HG03432 (cell line): ENCODE results near the gene DDX39A.
"Not testable (repeated sequence)": the region's sequence is repeated elsewhere in the genome, so short reads cannot be mapped to it uniquely, and the experiment has no call there.

Experiments
- ATAC-seq: cut with Tn5 transposase; IDR thresholded peaks from one replicate; pipeline ENCODE4 v1.9.1; 2021; ENCODE audit warnings: mild to moderate bottlenecking, moderate library complexity; ENCODE audit not compliant: unreplicated experiment

DDX39A gene

DNA sequence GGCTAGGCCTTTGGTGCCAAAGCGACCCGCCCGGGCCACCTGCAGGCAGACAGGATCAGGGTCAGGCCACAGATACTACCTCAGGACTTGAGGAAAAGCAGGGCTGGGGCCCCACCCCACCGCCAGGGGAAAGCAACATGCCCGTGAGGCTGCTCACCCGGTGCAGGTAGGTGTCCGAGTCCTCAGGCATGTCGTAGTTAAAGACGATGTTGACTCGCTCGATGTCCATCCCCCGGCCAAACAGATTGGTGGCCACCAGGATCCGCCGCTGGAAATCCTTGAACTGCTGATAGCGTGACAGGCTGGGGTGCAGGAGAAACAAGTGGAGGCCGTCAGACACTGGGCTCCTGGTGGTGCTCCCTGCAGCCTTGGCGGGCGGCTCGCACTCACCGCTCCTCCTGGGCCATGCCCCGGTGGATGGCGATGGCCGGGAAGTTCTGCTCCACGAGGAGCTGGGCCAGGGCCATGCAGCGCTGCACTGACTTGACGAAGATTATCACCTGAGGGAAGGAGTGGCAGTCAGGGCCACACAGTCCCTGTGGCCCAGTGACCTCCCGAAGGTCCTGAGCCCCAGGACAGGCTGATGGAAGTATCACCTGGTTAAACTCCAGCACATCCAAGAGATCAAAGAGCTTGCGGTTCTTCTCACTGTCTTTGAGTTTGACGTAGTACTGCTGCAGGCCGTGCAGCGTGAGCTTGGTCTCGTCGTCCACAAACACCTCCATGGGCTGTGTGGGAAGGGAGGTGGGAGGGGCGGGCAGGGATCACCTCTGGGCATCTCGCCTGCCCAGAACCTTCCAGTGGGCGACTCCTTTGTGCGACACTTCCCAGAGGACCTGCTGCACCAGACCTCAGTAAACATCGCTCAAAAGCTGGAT is 9.8 kb downstream of the DDX39A start:
- no peak for ATAC-seq

DNA sequence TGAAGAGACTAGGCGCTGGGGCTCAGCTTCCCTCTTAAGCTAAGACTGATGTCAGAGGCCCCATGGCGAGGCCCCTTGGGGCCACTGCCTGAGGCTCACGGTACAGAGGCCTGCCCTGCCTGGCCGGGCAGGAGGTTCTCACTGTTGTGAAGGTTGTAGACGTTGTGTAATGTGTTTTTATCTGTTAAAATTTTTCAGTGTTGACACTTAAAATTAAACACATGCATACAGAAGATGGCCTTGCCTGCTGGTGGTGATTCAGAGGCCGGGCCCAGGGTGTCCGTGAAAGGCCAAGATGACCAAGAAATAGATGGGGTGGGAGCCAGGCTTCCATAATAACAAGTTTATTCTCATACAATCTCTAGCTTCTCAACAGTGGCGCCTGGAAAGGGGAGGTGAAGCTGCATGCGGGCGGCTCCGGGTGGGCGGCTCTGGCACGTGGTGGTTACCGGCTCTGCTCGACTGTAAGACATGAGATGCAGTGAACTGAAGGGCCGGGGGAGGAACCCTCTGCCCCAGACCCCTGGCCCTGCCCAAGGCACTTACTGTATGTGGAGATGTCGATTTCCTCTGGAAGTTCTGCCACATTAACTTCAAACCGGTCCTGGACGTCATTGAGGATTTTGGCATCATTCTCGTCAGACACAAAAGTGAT is 10.5 kb downstream of the DDX39A start:
- ATAC-seq = no peak

DNA sequence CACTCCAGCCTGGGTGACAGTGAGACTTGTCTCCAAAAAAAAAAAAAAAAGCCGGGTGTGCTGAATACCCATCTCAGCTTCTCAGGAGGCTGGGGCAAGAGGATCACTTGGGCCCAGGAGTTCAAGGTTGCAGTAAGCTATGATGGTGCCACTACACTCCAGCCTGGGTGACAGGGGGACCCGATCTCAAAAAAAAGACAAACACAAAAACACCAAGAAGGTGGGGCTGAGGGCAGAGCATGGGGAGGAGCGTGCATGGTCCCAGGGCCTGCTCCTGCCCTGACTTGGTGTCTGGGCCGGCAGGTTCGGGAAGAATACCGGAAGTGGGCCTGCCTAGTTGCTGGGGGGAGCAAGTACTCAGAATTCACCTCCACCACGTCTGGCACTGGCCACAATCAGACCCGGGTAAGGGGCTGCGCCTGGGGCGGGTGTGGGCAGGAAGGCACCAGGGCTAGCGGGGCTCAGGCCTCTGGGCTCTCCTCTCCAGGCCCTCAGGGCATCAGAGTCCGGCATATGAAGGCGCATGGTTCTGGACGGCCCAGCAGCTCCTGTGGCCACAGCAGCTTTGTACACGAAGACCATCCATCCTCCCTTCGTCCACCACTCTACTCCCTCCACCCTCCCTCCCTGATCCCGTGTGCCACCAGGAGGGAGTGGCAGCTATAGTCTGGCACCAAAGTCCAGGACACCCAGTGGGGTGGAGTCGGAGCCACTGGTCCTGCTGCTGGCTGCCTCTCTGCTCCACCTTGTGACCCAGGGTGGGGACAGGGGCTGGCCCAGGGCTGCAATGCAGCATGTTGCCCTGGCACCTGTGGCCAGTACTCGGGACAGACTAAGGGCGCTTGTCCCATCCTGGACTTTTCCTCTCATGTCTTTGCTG is 11.3 kb downstream of the DDX39A start:
- ATAC-seq = no peak

DNA sequence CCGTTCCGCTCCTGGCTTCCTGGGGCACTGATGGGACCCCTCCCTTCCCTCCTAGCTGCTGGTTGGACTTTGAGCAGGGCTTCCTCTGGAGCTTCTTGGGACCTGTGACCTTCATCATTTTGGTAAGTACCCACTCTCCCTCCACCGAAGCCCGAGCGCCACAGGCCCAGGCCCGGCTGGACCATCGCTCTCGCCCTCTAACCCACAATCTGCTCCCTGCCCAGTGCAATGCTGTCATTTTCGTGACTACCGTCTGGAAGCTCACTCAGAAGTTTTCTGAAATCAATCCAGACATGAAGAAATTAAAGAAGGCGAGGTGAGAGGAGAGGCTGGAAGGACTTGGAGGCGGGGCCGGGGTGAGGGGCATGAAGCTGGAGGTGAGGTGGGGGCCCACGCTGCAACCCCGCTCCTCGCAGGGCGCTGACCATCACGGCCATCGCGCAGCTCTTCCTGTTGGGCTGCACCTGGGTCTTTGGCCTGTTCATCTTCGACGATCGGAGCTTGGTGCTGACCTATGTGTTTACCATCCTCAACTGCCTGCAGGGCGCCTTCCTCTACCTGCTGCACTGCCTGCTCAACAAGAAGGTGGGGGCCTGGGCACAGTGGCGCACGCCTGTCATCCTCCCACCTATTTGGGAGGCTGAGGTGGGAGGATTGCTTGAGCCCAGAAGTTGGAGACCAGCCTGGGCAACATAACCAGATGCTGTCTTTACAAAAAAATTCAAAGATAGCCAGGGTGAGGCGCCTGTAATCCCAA is 12.3 kb downstream of the DDX39A start:
- ATAC-seq = no peak

DNA sequence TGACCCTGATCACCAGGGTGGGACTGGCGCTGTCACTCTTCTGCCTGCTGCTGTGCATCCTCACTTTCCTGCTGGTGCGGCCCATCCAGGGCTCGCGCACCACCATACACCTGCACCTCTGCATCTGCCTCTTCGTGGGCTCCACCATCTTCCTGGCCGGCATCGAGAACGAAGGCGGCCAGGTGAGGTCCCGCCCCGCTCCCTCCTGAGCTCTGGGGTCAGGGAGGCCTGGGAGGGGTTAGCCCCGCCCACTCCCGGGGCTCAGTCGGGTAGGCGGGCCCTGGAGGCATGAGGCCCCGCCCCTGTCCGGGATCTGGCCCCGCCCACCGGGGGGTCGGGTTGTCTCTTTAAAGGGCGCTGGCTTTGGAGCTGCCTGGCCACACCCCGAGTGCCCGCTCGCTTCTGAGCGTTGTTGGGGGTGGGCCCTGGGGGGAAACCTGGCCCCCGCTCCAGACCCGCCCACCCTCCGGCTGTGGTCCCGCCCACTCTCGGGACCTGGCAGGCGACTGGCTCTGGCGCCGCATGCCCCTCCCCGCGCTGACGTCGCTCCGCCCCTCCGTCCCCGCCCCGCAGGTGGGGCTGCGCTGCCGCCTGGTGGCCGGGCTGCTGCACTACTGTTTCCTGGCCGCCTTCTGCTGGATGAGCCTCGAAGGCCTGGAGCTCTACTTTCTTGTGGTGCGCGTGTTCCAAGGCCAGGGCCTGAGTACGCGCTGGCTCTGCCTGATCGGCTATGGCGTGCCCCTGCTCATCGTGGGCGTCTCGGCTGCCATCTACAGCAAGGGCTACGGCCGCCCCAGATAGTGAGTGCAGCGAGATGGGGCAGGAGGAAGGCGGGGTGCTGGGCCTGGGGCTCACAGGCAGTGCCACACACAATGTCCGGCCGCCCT is 13.1 kb downstream of the DDX39A start:
- peak; percentile 72 for ATAC-seq

DNA sequence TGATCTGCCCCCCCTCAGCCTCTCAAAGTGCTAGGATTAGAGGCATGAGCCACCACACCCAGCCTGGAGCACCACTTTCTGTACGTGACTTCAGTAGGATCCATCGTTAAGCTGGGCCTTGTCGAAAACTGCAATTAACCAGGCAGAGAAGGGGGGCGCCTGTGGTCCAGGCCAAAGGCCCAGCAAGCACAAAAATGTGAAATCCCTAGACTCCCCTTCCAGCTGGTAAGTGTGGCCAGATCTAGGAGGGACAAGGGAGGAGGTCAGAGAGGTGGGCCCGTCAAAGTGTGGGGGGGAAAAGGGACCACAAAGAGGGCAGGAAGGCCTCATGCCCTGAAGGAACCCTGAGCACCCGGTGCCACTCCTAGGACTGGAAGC is 13.8 kb downstream of the DDX39A start:
- no peak for ATAC-seq

DNA sequence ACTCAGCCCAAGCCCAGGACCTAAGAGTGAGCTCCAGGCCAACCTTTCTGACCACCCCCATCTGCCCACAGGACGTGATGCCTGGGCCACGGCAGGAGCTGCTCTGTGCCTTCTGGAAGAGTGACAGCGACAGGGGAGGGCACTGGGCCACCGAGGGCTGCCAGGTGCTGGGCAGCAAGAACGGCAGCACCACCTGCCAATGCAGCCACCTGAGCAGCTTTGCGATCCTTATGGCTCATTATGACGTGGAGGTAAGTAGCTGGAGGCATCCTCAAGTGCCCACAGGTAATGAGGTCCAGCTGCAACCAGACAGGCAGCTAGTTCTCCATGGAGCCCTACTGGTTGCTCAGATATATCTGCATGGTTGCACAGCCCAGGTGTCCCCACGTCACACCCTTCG is 14.8 kb downstream of the DDX39A start:
- no peak for ATAC-seq

DNA sequence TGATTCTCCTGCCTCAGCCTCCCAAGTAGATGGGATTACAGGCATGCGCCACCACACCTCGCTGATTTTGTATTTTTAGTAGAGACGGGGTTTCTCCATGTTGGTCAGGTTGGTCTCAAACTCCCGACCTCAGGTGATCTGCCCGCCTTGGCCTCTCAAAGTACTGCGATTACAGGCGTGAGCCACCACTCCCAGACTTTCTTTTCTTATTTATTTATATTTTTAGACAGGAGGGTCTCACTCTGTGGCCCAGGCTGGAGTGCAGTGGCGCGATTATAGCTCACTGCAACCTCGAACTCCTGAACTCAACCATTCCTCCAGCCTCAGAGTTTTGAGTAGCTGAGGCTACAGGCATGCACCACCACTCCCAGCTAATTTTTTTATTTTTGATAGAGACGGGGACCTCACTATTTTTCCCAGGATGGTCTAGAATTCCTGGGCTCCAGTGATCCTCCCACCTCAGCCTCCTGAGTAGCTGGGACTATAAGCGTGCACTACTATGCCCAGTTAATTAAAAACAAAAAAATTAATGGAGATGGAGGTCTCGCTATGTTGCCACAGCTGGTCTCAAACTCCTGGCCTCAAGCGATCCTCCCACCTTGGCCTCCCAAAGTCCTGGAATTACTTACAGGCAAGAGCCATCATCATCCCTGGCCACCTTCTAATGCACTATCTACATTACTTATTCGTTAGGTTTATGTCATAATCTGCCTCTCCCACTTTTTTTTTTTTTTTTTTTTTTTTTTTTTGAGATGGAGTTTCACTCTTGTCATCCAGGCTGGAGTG is 15.8 kb downstream of the DDX39A start:
- not testable (repeated sequence) for ATAC-seq

DNA sequence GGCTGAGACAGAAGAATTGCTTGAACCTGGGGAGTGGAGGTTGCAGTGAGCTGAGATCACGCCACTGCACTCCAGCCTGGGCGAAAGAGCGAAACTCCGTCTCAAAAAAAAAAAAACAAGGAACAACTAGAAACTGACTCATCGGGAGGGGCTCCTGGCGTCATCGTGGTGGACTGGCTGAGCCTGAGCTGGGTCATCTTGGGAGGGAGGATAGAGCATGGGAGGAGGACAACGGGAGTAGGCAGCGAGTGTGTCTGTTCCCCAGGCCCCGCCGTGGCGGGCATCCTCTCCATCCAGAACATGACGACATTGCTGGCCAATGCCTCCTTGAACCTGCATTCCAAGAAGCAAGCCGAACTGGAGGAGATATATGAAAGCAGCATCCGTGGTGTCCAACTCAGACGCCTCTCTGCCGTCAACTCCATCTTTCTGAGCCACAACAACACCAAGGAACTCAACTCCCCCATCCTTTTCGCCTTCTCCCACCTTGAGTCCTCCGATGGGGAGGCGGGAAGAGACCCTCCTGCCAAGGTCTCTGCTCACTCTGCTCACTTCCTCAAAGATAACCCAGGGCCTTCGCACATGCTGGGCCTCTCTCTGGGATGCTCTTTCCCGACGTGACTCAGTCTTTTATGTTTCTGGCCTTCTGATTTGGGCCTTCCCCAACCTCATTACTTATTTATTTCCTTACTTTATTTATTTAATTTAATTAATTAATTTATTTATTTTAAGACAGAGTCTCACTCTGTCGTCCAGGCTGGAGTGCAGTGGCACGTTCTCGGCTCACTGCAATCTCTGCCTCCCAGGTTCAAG is 16.6 kb downstream of the DDX39A start:
- ATAC-seq = no peak

DNA sequence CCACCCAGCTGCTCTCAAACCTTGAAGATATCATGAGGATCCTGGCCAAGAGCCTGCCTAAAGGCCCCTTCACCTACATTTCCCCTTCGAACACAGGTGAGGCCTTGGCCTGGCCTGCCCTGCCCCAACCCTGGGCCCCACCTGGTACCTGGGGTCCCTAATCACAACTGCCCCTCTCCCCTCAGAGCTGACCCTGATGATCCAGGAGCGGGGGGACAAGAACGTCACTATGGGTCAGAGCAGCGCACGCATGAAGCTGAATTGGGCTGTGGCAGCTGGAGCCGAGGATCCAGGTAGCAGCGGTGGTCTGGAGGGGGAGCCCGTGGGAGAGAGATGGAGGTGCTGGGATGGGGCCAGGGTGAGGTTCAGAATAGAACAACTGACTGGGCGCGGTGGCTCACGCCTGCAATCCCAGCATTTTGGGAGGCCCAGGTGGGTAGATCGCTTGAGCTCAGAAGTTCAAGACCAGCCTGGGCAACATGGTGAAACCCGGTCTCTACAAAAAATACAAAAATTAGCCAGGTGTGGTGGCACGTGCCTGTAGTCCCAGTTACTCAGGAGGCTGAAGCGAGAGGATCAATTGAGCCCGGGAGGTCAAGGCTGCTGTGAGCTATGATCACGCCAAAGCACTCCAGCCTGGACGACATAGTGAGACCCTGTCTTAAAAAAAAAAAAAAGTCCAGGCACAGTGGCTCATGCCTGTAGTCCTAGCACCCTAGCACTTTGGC is 17.5 kb downstream of the DDX39A start:
- ATAC-seq = no peak

DNA sequence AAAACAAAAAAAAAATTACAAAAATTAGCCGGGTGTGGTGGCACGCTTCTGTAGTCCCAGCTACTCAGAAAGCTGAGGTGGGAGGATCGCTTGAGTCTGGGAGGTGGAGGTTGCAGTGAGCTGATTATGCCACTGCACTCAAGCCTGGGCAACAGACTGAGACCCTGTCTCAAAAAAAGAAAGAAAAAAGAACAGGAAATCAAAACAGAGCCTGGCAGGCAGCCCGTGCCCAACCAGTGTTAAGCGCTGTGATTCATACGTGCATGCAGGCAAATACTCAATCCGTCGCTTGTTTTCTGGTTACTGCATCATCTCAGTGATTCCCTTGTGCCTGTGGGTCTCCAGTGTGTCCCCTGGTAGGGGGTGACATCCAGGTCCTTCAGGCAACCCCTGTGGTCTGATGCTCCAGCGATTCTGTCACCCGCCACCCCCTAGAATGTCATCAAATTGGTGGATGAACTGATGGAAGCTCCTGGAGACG is 18.1 kb downstream of the DDX39A start:
- ATAC-seq = peak; percentile 38

DNA sequence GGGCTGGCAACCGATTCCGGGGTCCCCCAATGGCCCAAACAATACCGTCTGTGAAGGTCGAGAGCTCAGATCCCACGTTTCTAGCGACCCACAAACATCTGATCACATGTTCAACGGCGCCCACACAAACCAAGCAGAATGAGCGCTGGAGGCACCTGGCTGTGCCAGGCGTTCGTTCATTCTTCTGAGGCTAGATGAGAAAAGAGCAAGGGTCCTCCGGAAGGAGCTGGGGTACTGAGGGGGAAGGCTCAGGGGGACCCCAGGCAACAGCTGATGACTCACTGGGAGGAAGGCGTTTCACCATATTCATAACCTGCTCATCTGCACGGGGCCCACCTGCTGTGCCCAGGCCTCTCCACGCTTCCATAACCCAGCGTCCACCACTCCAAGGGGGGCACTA is 22.0 kb downstream of the DDX39A start:
- ATAC-seq = not testable (repeated sequence)

DNA sequence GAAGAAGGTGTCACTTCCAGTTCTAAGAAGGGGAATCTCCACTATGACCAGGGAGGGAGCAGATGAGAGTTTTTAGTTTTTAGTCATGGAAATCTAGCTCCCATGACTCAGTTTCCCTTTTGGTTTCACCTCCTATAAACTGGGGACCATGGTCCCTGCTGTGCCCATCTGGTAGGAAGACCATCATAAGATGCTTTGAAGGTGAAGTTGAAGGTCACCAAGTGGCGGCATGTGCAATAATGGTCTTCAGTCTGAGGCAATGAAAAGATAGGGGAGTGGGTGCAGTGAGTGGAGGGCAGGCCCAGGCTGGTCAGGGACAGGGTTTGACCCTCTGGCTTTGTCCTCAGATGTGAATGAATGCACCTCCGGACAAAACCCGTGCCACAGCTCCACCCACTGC is 22.4 kb downstream of the DDX39A start:
- ATAC-seq = not testable (repeated sequence)

DNA sequence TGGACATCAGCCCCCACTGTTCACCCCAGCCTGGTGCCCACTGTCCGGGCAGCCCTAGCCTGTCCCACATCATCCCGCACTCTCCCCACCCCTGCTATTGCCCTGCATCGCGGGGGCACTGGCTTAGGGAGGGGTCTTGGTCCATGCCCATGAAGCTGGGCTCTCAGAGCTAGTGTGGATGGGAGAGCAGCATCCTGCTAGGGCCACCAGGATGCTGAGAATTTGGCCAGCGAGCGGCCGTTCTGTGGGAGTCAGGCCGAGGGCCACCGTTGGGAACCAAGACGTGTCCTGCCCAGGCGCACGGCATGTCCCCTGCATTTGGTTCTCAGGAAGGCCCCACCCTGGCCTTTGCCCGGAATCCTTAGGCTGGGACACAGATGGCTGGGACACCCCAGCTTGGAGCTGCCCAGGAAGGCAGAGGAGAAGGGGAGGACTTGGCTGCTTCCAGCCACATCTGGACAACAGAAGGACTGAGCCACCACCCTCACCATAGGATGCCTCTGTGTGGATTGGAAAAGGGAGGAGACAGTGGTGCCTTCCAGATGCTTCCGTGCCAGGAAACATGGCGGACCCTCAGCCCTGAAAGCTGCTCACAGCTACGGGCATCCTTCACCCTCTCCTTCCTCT is 23.3 kb downstream of the DDX39A start:
- no peak for ATAC-seq

DNA sequence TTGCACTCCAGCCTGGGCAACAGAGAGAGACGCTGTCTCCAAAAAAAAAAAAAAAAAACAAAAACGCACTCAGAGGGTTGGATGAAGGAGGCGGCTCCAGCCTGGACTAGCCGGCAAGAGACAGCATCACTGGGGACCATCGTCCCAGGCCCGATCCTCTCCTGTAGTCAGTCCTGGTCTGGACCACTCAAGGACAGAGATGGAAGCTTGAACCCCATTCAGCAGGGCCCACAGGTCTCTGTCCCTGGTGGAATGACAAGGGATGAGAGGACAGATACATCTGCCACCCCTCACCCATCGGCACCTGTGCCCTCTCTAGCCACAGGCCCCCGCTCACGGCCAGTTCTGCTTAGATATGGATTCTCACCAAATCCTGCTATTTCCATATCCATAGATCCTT is 23.9 kb downstream of the DDX39A start:
- no peak for ATAC-seq

DNA sequence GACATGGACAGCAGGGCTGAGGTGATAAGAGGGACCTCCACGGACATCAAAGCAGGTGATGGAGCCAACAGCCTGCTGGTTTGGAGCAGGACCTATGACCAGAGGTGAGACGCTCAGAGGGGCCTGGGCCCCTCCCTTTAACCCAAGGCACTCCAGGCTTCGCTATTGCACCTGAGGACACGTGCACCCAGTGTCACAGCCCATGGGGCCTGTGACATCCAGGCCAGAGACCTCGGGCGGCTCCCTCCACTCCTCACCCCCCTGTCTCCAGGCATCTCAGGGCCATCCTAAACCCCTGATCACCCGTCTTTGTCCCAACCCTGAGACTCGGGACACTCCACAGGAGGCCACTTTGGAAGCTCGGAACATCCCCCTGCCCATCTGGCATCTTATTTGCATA is 25.0 kb downstream of the DDX39A start:
- ATAC-seq = no peak

DNA sequence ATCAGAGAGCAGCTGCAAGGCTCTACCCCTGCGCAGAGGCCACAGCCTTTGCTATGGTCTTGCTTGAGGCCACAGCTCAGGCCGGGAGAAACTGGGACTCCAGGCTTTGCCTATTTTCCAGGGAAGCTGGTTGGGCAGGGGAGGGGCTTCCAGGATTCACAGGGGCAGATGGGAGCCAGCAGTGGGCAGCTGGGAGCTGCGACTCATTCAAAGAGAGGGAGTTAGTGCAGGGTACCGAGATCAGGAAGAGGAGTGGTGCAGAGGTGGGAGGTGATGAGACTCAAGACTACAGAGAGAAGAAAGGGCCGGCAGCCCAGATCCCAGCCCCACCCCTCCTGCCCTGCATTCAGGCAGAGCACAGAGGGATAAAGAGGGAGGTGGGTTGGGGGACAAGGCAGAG is 25.8 kb downstream of the DDX39A start:
- ATAC-seq = no peak
